ENCODE data around the gene ZNRF1.

ZNRF1 gene

DNA sequence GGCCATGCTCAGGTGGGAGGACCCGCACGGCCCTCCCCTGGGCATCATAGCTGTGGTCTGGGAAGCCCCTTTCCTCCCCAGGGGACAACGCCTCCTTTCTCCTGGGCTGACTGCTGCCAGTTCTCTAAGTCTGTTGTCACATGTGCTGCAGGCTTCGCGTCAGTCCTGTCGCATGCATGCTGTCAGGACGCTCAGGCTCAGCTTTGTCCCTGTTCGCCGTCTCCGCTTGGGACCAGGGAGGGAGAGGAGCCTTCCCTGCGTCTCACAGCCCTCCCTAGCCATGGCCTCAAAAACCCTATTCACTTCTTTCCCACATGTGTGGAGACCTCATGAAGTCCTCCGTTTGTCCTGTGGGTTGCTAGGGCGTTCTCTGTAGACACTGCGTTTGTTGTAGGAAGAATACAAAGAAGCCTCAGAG is 96.4 kb downstream of the ZNRF1 start:
- in situ Hi-C loops (cut with MboI; ENCODE audit: low sequenced_read_pairs): no loop called here

DNA sequence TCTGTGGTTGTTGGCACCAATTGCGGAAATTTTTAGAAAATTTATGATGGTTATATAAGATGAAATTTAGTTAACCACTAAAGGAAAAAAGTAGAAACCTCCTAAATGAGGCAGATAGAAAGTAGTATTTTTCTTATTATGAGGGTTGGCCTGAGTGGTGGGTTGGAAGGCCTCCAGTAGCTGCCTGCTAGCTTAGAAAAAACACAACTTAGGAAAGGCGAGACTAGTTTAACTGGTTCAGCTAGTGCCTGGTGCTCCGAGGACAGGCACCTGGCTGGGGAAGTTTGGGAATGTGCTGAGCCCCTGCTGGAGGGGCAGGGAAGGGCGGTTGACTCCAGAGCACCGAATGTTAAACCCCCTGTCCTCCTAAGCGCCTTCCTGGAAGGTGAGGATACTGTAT is 97.8 kb downstream of the ZNRF1 start:
- in situ Hi-C loops (cut with MboI; ENCODE audit: low sequenced_read_pairs): no loop called here

DNA sequence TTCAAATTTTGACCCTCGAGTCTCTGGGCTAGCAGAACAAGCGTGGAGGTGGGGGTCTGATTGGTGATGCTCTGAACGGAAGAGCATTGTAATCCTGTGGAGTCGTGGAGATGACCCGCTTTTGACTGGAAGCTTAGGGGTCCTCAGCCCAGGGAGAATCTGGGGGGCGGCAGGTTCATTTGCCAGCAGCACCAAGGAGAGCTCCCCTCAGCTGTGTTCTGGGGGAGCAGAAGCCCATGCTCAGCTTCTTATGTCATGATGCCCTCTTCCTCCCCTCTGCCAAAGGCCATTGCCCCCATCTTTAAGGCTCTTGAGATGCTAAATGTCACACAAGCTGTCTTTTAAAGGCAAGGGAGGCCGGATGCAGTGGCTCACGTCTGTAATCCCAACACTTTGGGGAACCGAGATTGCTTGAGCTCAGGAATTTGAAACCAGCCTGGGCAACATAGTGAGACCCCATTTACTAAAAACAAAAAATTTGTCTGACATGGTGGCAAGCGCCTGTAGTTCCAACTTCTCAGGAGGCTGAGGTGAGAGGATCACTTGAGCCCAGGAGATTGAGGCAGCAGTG is 98.5 kb downstream of the ZNRF1 start:
- in situ Hi-C loops (cut with MboI; ENCODE audit: low sequenced_read_pairs): no loop called here

DNA sequence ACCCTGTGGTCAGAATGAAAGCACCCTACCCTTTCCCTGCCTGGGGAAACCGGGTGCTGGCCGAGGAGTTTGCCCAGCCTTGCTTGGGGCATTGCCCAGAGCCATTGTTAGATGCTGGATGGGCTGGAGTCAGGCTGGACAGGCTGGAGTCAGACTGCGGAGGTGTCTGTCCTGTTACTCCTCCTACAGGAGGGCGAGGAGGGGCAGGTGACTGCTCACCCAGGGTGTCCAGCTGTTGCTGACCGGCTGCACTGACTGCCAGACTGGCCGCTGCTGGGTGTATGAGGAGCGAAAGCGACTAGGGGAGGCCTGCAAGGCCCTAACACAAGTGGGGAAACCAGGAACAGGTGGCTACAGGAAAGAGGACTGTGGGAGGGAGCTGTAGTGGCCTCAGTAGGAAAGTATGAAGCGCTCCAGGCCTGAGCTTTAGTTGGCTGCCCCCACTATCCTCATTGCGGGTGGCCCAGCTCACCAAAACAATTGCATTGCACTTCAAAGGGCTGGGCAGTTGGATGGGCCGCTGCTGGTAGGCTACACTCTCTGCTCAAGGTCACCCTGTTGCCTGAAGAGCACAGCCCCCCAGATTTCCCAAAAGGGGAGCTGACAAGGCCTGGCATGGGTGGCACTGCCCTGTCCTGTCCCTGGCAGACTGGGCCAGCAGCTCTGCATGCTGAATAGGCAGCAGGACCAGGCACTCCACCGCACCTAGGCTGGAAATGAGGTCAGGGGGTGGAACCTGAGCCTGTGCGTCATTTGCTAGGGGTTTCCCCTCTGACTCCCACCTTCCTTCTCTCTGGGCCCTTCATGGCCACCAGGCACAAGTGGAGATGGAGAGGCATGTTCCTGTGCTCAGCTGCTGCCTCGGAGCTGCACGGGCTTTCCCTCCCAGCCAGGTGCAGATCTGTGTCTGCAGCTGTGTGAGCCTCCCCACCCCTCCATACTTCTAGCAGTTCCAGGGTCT is 99.4 kb downstream of the ZNRF1 start:
- in situ Hi-C loops (cut with MboI; ENCODE audit: low sequenced_read_pairs): no loop called here

DNA sequence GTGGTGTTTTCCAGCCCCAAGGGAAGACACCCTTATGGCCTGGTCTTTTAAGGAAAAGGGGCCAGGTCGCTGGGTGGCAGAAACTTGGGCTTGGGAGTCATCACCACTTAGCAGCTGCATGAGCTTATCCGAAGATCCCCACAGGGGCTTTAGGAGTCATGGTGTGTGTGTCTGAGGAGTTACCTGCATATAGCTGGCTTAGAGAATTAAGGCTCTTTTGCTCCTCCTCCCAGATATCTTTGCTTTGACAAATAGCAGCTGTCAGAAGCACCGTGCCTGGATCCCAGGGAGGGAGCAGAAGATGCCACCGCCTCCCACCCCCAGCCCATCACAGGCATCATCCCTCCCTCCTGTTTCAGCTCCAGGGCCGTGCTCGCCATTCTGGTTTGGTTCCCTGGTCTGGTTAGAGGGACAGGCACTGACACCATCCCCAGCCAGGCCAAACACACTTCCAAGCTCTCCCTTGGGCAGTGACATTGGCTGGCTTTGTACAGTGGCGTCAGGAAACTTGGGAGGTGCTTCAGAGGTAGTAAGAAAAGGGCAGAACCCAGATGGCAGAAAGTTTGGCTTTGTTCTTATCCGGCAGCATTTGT is 100.3 kb downstream of the ZNRF1 start:
- in situ Hi-C loops (cut with MboI; ENCODE audit: low sequenced_read_pairs): no loop called here

DNA sequence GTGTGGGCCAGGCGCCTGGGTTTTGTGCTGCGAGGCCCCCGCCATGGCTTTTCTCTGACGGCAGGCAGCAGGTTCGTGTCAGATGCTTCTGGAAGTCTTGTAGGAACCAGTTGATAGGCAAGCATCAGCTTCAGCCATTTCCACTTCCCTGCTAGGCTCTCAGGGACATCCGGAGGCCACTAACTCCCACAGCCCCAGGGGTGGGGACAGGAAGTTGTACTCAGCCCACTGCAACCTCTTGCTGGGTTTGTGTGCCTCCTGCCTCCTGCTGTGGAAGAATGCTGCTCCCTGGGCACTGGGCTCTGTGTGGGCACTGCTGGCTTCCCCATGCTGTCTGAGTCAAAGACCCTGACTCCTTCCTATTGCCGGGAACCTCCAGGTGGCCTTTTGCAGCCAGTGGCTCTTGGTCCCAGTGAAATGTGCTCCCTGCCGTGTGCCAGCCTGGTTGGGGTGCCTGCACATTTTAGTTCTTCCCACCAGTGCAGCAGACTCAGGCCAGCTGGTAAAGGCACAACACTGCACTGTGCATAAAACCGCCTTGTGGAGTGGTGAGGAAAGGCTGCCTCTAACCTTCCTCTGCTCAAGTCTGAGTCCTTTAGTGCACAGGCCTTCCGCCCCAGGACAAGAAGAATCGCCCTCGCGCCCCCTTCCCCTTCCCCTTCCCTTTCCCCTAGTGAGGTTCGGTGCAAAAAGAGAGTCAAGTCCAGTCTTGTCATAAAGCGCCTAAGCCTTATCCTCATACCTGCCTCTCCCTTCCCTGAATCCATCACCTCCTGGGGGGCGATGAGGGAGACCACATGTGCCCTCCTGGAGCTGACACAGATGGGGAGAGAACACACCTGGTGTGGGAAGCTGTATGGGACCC is 101.1 kb downstream of the ZNRF1 start:
- in situ Hi-C loops (cut with MboI; ENCODE audit: low sequenced_read_pairs): no loop called here

DNA sequence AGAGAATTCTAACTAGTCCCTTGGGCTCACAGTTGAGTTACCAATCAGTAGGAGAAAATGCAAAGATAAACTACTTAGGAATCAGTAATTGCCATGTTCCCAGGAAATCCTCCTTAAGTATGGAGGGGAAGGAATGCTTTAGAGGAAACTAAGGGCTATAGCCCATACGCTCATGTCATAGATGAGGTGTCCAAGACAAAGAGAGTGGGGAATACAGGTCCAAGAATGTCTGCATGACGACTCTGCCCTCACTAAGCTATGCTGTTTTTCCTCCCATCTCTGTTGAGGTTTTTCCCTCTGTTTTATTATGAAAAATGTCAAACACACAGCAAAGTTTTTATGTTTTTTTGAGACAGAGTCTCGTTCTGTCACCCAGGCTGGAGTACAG is 101.8 kb downstream of the ZNRF1 start:
- in situ Hi-C loops (cut with MboI; ENCODE audit: low sequenced_read_pairs): no loop called here

DNA sequence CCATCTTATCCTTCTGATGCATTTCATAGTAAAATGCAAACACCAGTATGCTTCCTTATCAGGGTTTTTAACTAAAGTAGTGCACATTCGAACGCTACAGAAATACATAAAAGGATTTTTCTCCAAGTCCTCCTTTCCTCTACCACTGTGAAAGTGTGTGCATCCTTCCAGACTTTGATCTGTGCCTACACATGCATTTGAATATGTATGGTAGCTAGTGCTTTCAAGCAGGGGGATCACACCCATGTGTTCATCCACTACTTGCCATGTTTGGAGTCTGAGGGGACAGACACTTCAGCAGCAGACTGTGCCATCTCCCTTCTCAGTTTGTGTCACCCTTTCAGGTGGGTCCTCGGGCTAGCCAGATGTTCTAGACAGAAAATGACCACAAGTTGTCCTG is 102.8 kb downstream of the ZNRF1 start:
- in situ Hi-C loops (cut with MboI; ENCODE audit: low sequenced_read_pairs): no loop called here

DNA sequence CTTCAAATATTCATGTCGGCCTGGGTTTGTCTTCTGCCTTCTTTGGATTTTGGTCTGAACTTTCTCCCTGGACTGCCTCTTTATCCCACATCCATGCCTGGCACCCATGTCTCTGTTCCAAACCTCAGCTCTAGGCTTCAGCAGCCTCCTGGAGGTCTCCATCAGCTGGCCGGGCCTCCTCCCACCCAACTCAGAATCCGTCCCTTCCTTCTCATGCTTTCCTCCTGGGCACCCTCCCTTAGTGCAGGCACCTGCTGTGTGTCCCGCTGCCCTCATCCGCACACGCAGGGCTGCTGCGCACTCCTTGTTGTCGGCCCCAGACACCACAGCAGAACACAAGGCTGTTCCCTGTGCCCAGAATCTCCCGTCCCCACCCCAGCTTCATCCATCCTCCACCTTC is 103.8 kb downstream of the ZNRF1 start:
- in situ Hi-C loops (cut with MboI; ENCODE audit: low sequenced_read_pairs): no loop called here

DNA sequence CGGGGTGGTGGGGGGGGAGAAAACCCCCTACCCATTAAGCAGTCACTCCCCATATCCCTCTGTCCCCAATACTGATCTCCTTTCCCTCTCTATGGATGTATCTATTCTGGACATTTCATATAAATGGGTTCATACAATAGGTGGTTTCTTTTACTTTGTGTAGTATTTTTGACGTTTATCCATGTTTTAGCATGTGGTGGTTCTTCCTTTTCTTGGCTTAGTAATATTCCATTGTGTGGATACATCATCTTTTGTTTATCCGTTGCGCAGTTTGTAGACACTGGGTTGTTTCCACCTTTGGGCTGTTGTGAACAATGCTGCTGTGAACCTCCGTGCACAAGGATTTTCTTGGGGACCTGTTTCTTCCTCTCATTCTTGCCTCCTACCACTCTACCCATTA is 105.2 kb downstream of the ZNRF1 start:
- in situ Hi-C loops (cut with MboI; ENCODE audit: low sequenced_read_pairs): no loop called here

DNA sequence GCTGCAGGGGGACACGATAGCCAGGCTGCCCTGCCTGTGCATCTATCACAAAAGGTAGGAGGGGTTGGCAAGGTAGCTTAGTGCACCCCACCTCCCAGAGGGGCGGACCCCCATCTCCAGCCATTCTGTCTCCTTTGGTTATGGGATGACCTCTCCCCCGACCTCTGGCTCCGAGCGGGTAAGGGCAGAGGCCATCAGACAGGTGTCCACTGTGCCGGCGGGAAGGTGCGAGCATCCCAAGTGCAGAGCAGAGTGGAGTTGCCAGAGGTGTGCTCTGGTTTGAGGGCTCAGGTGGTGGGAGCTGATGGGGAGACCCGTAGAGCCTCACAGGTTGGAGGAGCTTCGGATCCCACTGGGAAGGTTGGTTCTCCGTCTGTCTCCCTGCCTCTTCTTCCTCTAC is 106.0 kb downstream of the ZNRF1 start:
- in situ Hi-C loops (cut with MboI; ENCODE audit: low sequenced_read_pairs): no loop called here

DNA sequence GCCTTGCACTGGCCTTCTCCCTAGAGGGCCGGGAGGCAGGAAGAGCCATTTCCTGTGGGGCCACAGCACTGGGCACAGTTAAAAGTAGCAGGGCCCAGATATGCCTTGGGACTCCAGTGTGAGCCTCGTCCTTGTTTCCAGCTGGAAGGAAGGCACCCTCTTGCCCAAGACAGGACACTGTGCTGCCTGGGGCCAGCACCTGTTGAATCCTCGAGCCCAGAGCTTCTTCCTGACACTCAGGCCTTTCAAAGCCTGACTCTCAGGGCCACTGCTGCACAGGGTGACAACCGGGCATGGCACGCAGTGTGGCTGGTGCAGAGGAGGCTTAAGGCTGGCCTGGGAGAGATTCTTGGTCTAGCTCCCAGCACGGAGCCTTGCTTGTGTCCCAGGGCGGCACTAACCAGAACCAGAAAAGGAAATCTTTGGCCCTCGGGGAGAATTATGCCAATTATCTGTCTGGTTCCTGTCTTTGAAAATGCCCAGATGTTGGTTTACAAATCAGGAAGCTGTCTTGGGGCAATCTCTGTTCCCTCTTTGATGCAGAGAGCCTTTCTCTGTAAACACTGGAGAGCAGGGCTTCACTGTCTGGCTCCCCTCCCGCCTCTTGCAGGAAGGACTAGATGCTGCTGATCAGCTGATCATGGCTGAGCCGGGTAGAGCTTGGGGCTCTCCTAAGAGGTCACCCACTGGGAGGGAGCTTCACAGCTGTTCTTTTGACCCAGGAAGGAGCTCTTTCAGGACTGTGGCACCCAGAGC is 106.7 kb downstream of the ZNRF1 start:
- in situ Hi-C loops (cut with MboI; ENCODE audit: low sequenced_read_pairs): no loop called here

DNA sequence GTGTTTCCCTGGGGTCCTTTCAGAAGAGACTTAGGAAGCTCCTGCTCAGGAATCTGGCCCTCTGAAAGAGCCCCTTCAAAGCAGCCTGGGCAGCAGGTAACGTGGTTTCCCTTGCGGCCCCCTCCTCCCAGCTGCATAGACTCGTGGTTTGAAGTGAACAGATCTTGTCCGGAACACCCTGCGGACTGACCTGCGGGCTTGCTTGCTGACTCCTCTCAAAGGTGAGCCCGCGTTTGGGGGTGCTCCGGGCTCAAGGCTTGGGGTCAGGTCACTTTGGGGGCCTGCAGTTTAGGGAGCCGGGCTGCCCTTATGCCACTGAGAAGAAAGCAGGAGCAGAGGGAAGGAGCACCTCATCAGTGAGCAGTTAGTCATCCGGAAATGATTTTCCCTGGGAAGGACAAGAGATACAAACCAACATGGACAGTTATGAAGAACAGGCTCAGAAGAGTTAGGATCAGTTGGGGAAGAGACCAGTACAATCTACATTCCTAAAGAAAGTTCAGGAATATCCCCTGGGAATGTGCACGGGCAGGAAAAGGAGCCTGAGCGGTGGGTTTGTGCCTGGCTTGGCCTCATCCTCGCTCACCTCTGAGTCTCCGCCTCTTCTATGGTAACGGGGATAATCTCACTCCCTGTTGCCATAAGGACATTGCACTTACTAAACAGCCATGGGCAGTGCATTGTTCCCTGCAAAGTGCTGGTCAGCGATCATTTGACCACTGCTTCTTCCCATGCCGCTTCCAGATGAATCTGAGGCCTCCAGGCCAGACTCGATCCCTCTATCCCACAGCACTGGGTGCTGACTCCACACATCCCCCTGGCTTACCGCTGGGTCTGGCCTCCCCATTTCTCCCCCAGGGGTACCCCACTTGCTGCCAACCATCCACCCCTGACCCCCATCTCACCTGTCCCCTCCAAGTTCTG is 107.8 kb downstream of the ZNRF1 start:
- in situ Hi-C loops (cut with MboI; ENCODE audit: low sequenced_read_pairs): no loop called here

DNA sequence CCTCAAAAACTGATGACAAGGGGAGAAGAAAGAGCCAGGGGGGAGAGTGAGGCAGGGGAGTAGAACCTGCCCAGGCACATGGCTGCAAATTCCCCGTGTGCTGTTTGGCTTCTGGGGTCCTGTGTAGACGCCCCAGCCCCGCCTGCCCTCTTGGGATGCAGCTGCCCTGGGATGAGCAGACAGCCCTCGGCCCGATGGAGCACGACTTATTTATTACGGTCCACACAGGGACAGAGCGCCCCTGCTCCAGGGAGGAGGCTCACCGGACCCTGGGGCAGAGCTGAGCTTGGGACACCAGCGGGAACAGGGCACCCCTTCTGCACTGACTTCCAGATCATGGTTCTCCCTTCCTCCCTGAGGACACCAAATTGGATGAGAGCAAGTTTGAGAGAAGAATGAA is 108.7 kb downstream of the ZNRF1 start:
- in situ Hi-C loops (cut with MboI; ENCODE audit: low sequenced_read_pairs): no loop called here

DNA sequence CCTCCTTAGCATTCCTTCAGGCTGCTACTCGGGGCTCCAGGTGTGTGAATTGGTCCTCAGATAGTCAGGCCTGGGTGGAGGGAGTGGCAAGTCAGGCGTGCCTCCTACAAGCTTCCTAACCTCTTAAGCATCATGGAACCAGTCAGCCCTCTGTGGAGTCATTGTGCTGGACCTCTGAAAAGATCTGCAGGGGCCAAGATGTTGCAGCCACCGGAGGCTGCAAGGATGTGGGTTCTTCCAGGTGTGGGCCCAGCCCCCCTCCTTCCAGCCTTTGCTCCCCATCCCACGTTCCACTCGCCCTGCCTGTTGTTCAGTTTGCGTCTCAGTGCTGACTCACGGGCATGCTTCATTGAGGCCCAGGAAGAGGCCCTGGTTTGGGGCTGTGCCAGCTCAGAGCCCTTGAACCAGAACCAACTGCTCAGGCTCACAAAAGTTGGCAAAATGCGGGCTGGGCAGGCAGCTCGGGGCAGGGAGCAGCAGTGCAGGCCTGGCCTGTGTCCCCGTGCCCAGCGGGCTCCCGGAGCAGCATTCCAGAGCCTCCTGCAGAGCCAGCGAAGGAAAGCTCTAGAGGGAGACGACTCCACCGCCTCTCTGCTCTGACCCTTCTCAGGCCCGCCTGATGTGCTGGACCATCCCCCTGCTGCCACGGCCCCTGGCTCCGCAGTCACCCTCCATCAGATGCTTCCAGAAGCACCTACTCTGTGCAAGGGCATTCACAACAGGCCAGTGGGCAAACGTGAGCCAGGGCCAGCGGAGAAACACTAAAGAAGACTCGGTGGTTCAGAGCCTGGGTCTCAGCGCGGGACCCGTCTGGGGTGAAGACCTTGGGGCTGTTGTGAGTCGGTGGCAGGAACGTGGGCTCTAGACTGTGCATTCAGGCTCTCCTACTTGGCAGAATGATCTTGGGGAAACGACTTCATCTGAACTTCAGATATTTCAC is 110.2 kb downstream of the ZNRF1 start:
- in situ Hi-C loops (cut with MboI; ENCODE audit: low sequenced_read_pairs): no loop called here

DNA sequence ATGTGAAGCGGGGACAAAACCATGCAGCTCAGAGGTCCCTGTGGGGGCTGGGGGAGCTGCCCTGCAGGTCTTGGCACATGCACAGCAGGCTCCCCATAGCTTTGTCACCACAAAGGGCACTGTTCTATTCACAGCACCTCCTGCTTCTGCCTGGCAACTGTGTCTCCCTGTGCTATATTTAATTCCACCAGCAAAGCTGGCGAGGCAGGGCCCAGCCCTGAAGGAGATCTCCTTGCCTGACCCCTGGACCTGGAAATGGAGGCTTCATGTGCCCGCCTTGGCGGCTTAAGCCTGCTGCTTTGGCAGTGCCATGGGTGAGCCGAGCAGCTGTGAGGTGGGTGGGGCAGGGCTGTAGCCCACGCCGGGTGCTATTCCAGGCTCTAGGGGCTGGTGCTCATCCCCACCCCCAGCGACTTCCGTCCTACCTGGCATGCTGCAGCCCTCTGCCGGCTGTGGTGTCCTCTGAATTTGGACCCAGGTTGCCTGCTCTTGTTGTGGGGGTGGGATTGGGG is 111.0 kb downstream of the ZNRF1 start:
- in situ Hi-C loops (cut with MboI; ENCODE audit: low sequenced_read_pairs): no loop called here

DNA sequence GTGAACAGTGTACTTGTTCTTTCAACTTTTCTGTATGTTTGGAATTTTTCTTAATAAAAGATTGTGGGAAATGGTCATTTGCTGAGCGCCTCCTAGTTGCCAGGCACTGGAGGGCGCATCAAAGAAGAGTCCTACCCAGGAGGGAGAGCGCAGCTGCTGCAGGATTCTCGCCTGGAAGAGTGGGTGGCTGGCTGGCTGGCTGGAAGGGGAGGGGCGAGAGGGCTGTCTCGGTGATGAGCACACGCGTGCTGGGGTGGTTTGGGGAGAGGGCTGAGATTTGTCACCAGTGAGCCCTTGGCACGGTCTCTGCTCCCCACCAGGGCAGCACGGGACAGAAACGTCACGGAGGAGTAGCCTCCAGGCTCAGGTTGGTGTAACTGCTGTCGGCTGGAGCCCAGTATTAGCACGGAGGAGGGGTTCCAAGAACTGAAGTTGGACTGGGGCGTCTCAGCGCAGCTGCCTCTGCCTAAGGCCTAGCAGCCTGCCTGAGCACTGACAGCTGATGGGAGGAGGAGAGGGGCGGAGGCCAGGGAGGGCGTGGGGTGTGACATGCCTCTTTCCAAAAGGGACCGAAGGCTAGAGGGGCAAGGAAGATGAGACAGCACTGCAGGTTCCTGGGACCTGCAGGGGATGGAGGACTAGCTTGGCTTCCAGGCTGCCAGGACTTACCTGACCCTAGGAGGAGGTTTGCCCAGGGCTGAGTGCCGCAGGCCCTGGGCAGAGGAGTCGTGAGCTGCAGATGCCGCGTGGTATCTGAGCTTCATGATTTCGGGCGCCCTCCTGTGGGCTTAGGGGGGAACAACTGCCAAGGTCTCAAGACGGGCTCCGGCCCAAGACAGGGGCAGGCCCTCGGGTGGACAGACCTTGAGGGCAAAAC is 112.1 kb downstream of the ZNRF1 start:
- in situ Hi-C loops (cut with MboI; ENCODE audit: low sequenced_read_pairs): no loop called here
